ENCODE measurements around the gene TWNK.

GRCh38 chr10:101016814-101017213, 29.5 kb downstream of the TWNK start:
- TF ChIP-seq CTCF (IDR thresholded peaks at IDR 0.05; ENCODE audit: low read length): no peak
- TF ChIP-seq EZH2 (IDR thresholded peaks at IDR 0.05; ENCODE audit: borderline replicate concordance, low read length): no peak

All from OCI-LY1 (cell line).